ENCODE results near the gene TM6SF1.
"Not testable (repeated sequence)": the region's sequence is repeated elsewhere in the genome, so short reads cannot be mapped to it uniquely, and the experiment has no call there.

TM6SF1 gene

DNA sequence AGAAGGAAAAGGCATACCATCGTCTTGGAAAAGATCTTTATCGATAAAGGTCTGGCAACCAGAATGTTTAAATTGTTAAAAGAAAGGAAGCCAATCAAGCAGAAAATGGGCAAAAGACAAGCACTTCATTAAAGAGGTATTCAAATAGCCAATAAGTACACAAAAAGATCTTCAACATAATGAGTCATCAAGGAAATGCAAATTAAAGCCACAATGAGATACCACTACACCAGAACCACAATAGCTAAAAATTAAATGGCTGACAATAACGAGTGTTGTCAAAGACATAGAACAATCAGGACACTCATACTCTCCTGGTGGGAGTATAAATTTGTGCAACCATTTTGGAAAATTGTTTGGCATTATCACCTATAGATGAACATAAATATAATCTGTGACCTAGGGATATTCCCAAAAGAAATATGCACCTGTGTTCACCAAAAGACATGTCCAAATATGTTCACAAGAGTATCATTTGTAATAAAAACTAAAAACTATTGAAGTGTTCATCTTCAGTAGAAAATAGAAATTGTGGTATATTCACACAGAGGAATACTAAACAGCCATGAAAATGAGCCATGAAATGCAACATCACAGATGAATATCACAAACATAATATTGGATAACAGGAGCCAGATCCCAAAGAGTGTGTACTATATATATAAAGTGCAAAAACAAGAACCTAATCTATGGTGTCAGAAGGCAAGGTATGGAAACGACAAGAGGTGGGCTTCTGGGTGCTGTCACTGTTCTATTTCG lies 26.0 kb upstream of the TM6SF1 start:
- no peak for DNase-seq (ENCODE audit: low read depth)
- no peak overlapping the region for H3K4me3 ChIP-seq (ENCODE audit: low read length)
- TF ChIP-seq, protein P1, sequence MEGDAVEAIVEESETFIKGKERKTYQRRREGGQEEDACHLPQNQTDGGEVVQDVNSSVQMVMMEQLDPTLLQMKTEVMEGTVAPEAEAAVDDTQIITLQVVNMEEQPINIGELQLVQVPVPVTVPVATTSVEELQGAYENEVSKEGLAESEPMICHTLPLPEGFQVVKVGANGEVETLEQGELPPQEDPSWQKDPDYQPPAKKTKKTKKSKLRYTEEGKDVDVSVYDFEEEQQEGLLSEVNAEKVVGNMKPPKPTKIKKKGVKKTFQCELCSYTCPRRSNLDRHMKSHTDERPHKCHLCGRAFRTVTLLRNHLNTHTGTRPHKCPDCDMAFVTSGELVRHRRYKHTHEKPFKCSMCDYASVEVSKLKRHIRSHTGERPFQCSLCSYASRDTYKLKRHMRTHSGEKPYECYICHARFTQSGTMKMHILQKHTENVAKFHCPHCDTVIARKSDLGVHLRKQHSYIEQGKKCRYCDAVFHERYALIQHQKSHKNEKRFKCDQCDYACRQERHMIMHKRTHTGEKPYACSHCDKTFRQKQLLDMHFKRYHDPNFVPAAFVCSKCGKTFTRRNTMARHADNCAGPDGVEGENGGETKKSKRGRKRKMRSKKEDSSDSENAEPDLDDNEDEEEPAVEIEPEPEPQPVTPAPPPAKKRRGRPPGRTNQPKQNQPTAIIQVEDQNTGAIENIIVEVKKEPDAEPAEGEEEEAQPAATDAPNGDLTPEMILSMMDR (conservative IDR thresholded peaks at IDR 0.05; ENCODE audit: low read length) = no peak

DNA sequence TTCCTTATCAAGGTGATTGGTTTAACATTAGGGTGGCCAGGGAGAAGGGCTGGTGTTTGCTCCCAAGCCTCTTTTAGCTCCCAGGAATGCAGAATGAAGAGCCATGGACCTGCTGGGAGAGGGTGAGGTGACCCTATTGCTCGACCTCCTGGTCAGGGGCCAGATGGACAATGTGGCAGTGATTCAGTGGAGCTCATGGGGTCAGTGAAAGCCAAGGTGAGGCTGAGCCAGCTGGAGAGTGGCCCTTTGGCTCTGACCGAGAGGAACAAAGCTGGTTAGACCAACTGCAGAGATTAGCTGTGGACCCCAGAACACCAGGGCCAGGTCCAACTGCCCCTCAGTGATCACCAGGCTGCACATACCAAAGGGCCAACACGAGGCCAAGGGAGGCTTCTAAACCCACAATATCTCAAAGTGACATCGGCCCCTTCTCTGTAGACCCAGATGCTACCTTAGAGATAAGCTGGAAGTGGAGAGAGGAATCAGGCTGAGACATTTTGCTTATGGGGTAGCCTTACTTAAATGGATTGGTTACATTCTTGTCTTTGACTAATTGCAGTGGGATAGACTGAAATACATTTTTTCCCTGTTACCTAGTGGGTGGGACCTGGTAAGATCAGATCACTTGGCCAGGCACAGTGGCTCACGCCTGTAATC lies 24.6 kb upstream of the TM6SF1 start:
- TF ChIP-seq, protein P1 (conservative IDR thresholded peaks at IDR 0.05; ENCODE audit: low read length) = no peak
- no peak overlapping the region for H3K4me3 ChIP-seq (ENCODE audit: low read length)
- no peak for DNase-seq (ENCODE audit: low read depth)

DNA sequence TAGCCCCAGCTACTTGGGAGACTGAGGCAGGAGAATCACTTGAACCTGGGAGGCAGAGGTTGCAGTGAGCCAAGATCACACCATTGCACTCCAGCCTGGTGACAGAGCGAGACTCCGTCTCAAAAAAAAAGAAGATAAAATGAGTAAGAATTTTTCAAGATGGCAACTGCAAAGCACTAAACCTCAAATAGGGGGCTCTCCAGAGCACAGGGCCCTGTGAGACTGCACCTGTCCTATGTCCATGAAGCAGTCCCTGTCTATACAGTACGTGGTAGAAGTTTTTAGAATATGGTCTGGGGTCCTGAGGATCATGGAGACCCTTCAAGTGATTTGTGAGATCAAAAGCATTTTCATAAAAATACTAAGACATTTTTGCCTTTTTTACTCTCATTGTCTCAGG lies 22.0 kb upstream of the TM6SF1 start:
- DNase-seq (ENCODE audit: low read depth); H3K4me3 ChIP-seq (ENCODE audit: low read length): not testable (repeated sequence)

DNA sequence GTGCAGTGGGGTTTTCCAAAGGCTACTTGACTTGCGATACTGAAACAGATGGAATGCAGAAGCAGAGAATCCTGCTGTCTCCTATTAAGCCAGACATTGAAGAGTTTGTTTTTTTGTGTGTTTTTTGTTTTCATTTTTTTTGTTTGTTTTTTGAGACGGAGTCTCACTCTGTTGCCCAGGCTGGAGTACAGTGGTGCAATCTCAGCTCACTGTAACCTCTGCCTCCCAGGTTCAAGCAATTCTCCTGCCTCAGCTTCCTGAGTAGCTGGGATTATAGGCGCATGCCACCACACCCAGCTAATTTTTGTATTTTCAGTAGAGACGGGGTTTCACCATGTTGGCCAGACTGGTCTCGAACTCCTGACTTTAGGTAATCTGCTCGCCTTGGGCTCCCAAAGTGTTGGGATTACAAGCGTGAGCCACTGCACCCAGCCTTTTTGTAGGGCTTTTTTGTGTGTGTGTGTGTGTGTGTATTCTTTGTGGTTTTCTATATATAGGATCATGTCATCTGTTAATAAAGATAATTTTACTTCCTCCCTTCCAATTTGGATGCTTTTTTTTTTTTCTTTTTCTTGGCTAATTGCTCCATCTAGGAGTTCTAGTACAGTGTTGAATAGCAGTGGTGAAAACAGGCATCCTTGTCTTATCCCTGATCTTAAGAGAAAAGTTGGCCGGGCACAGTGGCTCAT lies 21.4 kb upstream of the TM6SF1 start:
- DNase-seq (ENCODE audit: low read depth); H3K4me3 ChIP-seq (ENCODE audit: low read length): not testable (repeated sequence)

DNA sequence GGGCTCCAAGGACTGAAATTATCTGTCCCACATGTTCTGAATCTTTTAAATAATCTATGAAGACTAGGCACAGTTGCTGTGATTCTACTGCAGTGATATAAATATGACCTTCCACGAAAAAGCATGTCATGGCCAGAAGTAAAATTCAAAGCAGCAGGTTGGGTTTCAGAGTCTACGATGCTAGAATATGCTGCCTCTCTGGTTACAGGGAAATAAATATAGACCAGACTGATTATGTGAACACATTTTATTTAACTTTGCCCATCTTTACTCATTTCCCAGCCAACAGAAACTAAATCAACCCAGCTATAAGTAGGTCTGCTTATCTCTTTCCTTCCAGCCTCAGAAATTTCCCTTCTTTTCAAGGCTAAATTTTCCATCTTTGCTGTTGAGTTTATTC lies 19.9 kb upstream of the TM6SF1 start:
- TF ChIP-seq, protein P1 (conservative IDR thresholded peaks at IDR 0.05; ENCODE audit: low read length) = no peak

DNA sequence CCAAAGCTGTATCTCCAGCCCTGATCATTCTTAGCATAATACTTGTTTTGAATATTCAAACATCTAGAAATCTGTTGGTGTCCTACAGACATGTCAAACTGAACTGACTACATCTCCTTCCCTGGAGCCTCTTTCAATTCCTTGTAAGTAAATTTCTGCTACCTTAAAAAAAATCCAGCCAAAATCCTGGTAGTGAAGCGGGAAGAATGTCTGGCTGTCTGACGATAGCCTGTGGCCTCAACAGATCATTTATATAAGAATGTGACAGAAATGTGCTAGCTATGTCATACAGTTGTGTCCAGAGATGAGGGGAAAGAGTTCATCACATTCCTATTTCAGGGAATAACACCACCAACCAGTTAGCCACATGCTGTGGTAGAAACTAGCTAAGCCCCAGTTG lies 18.6 kb upstream of the TM6SF1 start:
- TF ChIP-seq, protein P1 (conservative IDR thresholded peaks at IDR 0.05; ENCODE audit: low read length) = no peak
- no peak for DNase-seq (ENCODE audit: low read depth)

More for the DNA sequence above, 19.9 kb upstream of the TM6SF1 start:
- no peak for DNase-seq (ENCODE audit: low read depth)
- H3K4me3 ChIP-seq (ENCODE audit: low read length) = no peak overlapping the region

DNA sequence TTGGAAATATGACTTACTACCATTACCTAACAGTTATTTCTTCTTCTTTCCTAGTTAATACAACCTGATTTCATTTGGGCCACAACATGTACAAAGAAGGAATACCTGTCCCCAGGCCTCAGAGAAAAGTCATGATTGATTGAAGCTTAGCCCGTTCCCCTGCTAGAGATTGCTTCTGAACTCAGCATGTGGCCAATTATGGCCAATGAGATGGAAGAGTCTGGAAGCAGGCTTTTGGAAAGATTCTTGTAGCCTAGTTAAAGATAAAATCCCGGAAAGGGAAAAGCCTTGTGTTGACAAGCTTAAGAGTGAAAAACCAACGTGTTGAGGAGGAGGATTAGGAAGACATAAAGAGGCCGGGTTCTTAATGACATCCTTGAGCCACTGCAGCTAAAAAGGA lies 17.0 kb upstream of the TM6SF1 start:
- no peak for DNase-seq (ENCODE audit: low read depth)
- TF ChIP-seq, protein P1 (conservative IDR thresholded peaks at IDR 0.05; ENCODE audit: low read length) = no peak
- H3K4me3 ChIP-seq (ENCODE audit: low read length) = no peak overlapping the region

More for the DNA sequence above, 18.6 kb upstream of the TM6SF1 start:
- H3K4me3 ChIP-seq (ENCODE audit: low read length) = no peak overlapping the region

DNA sequence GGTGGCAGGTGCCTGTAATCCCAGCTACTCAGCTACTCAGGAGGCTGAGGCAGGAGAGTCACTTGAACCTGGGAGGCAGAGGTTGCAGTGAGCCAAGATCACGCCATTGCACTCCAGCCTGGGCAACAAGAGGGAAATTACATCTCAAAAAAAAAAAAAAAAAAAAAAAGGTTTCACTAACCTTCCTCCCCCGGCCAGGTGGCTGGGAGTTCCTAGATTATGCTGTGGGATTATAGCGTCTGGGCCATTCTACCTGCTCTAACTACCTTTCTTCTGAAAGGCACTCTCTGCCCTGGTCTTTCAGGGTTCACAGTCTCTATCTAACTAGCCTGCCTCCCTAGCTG lies 15.5 kb upstream of the TM6SF1 start:
- DNase-seq (ENCODE audit: low read depth); H3K4me3 ChIP-seq (ENCODE audit: low read length): not testable (repeated sequence)
